ENCODE data around the gene SIRPA.

- no peak for TF ChIP-seq CTCF (IDR thresholded peaks at IDR 0.05)
- no peak for TF ChIP-seq POLR2A (IDR thresholded peaks at IDR 0.05)
Measured at GRCh38 chr20:1876217-1876921, 18.8 kb upstream of the SIRPA start.
